Stimulated activated naive B cell treated with anti-CD40 and anti-IgM and Interleukin-4, amounts not matched to agents 10 μg/mL and 1 μg/mL and 100 μg/mL, for 72 hours (primary cell): ENCODE data around the gene MED27.

Source experiments
- ATAC-seq, 2 donors: fragments of 150-1000 bp; cut with Tn5 transposase; replicated peaks; 2 replicates each; pipeline ENCODE4 v1.10.0; 2021; ENCODE audit warnings: moderate library complexity in 1 of 2
- DNase-seq: peaks from one replicate; pipeline ENCODE4 v3.0.0; 2021
- H3K27ac Mint-ChIP-seq: one replicate; pipeline ENCODE4 v1.8.0; 2022; ENCODE audit warnings: mild to moderate bottlenecking, mixed read lengths
- H3K27me3 Mint-ChIP-seq, 2 donors: one replicate each; pipeline ENCODE4 v1.8.0; 2022; ENCODE audit warnings: mixed read lengths in 2 of 2
- H3K36me3 Mint-ChIP-seq, 2 donors: one replicate each; pipeline ENCODE4 v1.8.0; 2022; ENCODE audit warnings: mixed read lengths in 2 of 2, mild to moderate bottlenecking in 1 of 2
- H3K4me1 Mint-ChIP-seq, 2 donors: one replicate each; pipeline ENCODE4 v1.8.0; 2022; ENCODE audit warnings: mixed read lengths in 2 of 2, mild to moderate bottlenecking in 1 of 2
- H3K4me3 Mint-ChIP-seq, 2 donors: one replicate each; pipeline ENCODE4 v1.8.0; 2022; ENCODE audit warnings: mild to moderate bottlenecking in 2 of 2, mixed read lengths in 2 of 2, moderate library complexity in 1 of 2
- H3K9me3 Mint-ChIP-seq, 2 donors: one replicate each; pipeline ENCODE4 v1.8.0; 2022; ENCODE audit warnings: mixed read lengths in 2 of 2, mild to moderate bottlenecking in 1 of 2

Gene MED27

DNA sequence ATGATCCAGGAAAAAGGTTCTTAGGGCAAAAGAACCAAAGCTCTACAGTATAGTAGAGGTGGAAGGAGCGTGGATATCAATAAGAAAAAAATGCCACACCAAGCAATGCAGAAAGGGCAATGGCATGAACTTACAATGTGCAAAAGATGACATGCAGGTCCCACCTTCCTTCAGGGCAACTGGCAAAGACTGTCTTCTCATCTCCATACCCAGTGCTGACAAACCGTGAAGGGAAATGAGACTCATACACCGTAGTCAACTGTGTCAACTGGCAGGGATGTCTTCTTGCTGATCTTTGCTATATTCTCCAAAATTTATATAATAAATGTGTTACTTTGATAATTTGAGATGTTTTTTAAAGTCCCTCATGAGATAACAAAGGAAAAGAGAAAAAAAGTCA is 36.0 kb downstream of the MED27 start:
- H3K4me3 Mint-ChIP-seq, result no peak overlapping the region
- no peak overlapping the region for H3K27ac Mint-ChIP-seq
- H3K9me3 Mint-ChIP-seq, result no peaks in the 10 kb centered on the region
- peaks cover 16 to 22% of the 10 kb centered on the region in 2 donors for H3K4me1 Mint-ChIP-seq
- H3K36me3 Mint-ChIP-seq, result peaks cover 3 to 12% of the 10 kb centered on the region in 2 donors
- no peak for ATAC-seq
- H3K27me3 Mint-ChIP-seq, result no peaks in the 10 kb centered on the region
- no peak for DNase-seq

DNA sequence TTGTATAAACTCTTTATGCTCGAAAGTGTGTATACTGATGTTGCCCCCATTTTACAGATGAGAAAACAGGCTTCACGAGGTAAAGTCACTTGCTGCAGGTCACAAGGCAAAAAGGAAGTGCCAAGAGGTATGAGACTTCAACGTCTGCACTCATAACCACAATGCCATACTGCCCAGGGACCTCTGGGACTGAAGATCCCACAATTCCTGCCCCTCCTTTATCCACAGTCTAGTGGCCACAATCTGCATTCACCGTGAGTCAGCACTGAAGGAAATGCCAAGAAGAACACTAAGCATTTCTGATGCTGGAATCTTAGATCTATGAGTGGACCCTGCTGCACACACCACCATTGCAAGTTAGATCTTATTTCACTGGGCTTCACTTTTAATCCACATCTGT is 37.3 kb downstream of the MED27 start:
- no peaks in the 10 kb centered on the region for H3K9me3 Mint-ChIP-seq
- ATAC-seq, result peak in 1 of 2 donors; percentile 20
- no peak for DNase-seq
- H3K4me1 Mint-ChIP-seq, result peaks cover 15 to 24% of the 10 kb centered on the region in 2 donors
- peaks cover 4 to 13% of the 10 kb centered on the region in 2 donors for H3K36me3 Mint-ChIP-seq
- H3K27me3 Mint-ChIP-seq, result no peaks in the 10 kb centered on the region
- H3K4me3 Mint-ChIP-seq, result no peak overlapping the region
- no peak overlapping the region for H3K27ac Mint-ChIP-seq

- Mint-ChIP-seq H3K4me3 (no peak overlapping the region), H3K4me1 (peaks cover 16 to 26% of the 10 kb centered on the region in 2 donors), H3K36me3 (peaks cover 4 to 13% of the 10 kb centered on the region in 2 donors), H3K9me3 (no peaks in the 10 kb centered on the region), H3K27me3 (no peaks in the 10 kb centered on the region), H3K27ac (no peak overlapping the region)
- no peak for ATAC-seq
- DNase-seq, result no peak
These were observed 37.9 kb downstream of the MED27 start for GRCh38 chr9:132041798-132042197.

DNA sequence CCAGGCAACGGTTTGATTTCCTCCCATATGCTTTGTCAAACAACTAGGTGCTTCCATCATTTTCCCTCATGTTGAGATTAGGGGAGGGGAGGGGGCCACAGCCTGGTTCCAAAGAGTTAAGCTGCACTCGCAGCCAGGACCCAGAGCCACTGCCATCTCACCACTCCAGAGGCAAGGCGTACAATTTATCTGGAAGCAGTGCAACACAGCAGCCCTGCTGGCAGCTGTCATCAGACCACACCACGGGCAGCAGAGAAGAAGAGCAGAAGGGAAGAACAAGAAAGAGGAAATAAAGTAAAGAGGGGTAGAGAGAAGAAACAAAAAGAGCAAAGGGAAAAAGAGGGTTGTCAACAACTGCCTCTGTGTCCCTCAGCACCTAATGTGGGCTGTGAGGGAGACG is 38.9 kb downstream of the MED27 start:
- DNase-seq (no peak), ATAC-seq (no peak)
- Mint-ChIP-seq H3K27ac (no peak overlapping the region), H3K4me1 (peaks cover 17 to 35% of the 10 kb centered on the region in 2 donors), H3K36me3 (peaks cover 4 to 13% of the 10 kb centered on the region in 2 donors), H3K4me3 (no peak overlapping the region), H3K9me3 (no peaks in the 10 kb centered on the region), H3K27me3 (no peaks in the 10 kb centered on the region)

- Mint-ChIP-seq H3K27ac (no peak overlapping the region), H3K4me1 (peaks cover 18 to 37% of the 10 kb centered on the region in 2 donors)
- no peak for DNase-seq
These were observed 39.4 kb downstream of the MED27 start for GRCh38 chr9:132040246-132040645.

DNA sequence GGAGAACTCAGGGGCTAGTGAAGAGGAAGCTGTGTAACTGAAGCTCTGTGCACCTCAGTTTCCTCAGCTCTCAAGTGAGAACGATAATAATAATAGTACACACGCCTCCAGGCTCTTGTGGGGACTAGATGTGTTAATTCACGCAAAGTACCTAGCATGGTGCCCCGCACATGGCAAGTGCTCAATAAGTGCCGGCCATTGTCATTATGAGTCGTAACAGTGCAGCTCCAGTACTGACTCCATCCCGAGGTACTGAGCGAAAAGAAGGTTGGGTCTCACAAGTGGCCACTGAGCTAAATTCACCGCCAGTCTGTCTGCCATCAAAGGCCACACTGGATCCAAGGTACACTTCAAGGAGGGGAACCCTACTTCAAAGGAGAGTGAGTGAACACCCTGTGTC is 40.4 kb downstream of the MED27 start:
- peaks cover 7 to 18% of the 10 kb centered on the region in 2 donors for H3K36me3 Mint-ChIP-seq
- H3K27me3 Mint-ChIP-seq, result no peaks in the 10 kb centered on the region
- no peak overlapping the region for H3K4me3 Mint-ChIP-seq
- no peaks in the 10 kb centered on the region for H3K9me3 Mint-ChIP-seq
- ATAC-seq, result no peak
- H3K27ac Mint-ChIP-seq, result no peak overlapping the region
- H3K4me1 Mint-ChIP-seq, result peaks cover 25 to 45% of the 10 kb centered on the region in 2 donors
- no peak for DNase-seq

More at GRCh38 chr9:132040246-132040645, 39.4 kb downstream of the MED27 start:
- peaks cover 6 to 15% of the 10 kb centered on the region in 2 donors for H3K36me3 Mint-ChIP-seq
- H3K9me3 Mint-ChIP-seq, result no peaks in the 10 kb centered on the region
- no peak overlapping the region for H3K4me3 Mint-ChIP-seq
- no peak for ATAC-seq
- no peaks in the 10 kb centered on the region for H3K27me3 Mint-ChIP-seq

GRCh38 chr9:132037458-132037857 is 42.2 kb downstream of the MED27 start:
- Mint-ChIP-seq H3K27me3 (no peaks in the 10 kb centered on the region), H3K27ac (no peak overlapping the region), H3K4me3 (no peak overlapping the region), H3K9me3 (no peaks in the 10 kb centered on the region), H3K36me3 (peaks cover 7 to 18% of the 10 kb centered on the region in 2 donors), H3K4me1 (peaks cover 33 to 57% of the 10 kb centered on the region in 2 donors)
- DNase-seq, result no peak
- no peak for ATAC-seq

- Mint-ChIP-seq H3K9me3 (no peaks in the 10 kb centered on the region), H3K27me3 (no peaks in the 10 kb centered on the region), H3K36me3 (peaks cover 7 to 15% of the 10 kb centered on the region in 2 donors), H3K27ac (no peak overlapping the region), H3K4me1 (peaks cover 32 to 56% of the 10 kb centered on the region in 2 donors), H3K4me3 (no peak overlapping the region)
- ATAC-seq (no peak), DNase-seq (no peak)
These were observed 43.1 kb downstream of the MED27 start for GRCh38 chr9:132036521-132036920.

DNA sequence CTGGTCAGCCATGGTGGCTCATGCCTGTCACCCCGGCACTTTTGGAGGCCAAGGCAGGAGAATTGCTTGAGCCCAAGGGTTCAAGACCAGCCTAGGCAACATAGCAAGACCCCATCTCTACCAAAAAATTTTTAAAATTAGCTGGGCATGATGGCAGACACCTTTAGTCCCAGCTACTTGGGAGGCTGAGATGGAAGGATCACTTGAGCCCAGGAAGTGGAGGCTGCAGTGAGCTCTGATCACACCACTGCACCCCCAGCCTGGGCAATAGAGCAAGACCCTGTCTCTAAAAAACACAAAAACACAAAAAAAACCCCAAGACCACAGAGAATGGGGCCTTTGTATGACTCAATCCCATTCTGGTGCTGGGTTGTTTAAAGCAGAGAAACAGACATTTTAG is 44.0 kb downstream of the MED27 start:
- ATAC-seq, result no peak
- DNase-seq, result no peak
- no peak overlapping the region for H3K27ac Mint-ChIP-seq
- H3K9me3 Mint-ChIP-seq, result no peaks in the 10 kb centered on the region
- peaks cover 7 to 12% of the 10 kb centered on the region in 2 donors for H3K36me3 Mint-ChIP-seq
- no peaks in the 10 kb centered on the region for H3K27me3 Mint-ChIP-seq
- peaks cover 31 to 52% of the 10 kb centered on the region in 2 donors for H3K4me1 Mint-ChIP-seq
- no peak overlapping the region for H3K4me3 Mint-ChIP-seq

DNA sequence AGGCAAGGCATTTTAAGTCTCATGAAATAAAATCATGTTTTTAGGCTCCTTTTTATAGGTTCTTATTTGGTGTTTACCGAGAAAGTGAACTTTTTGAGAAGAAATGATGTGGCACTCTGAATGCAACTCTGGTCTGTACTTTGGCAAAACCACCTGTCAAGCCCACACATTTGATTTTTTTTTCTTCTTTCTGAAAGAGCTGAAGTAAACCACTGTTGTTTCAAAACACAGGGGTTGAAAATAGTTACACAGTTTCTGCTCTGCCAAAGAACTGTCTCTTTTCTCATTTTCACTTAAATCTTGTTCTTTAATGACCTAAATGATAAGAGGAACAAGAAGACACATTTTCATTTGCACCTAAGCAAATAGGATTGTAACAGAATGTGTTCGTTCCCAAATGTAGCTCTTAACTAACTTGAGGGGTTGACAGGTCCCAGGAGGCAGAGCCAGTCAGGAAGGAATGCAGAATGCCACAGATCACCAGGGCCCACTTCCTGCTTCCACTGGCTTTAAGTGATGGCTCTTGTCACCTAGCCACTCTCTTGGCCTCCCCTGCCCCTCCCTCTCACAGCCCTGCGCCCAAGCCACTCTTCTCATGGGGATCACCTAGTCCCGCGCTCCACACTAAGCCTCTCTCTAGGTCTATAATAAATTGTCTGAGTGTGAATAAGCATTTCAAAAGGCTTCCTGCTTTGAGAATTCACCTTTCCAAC is 47.3 kb downstream of the MED27 start:
- Mint-ChIP-seq H3K4me1 (peaks cover 44 to 74% of the 10 kb centered on the region in 2 donors), H3K4me3 (no peak overlapping the region), H3K27me3 (no peaks in the 10 kb centered on the region), H3K27ac (no peak overlapping the region), H3K9me3 (no peaks in the 10 kb centered on the region), H3K36me3 (peaks cover 6 to 8% of the 10 kb centered on the region in 2 donors)
- ATAC-seq (no peak), DNase-seq (no peak)

GRCh38 chr9:132031467-132032237 is 48.0 kb downstream of the MED27 start:
- peaks cover 44 to 71% of the 10 kb centered on the region in 2 donors for H3K4me1 Mint-ChIP-seq
- DNase-seq (no peak), ATAC-seq (no peak)
- no peaks in the 10 kb centered on the region for H3K9me3 Mint-ChIP-seq
- H3K36me3 Mint-ChIP-seq, result peaks cover 8 to 10% of the 10 kb centered on the region in 2 donors
- no peaks in the 10 kb centered on the region for H3K27me3 Mint-ChIP-seq
- no peak overlapping the region for H3K4me3 Mint-ChIP-seq
- no peak overlapping the region for H3K27ac Mint-ChIP-seq

- DNase-seq, result no peak
- H3K4me1 Mint-ChIP-seq, result peaks cover 43 to 62% of the 10 kb centered on the region in 2 donors
- H3K4me3 Mint-ChIP-seq, result no peak overlapping the region
- no peaks in the 10 kb centered on the region for H3K9me3 Mint-ChIP-seq
- H3K36me3 Mint-ChIP-seq, result peaks cover 10 to 11% of the 10 kb centered on the region in 2 donors
- H3K27me3 Mint-ChIP-seq, result no peaks in the 10 kb centered on the region
- H3K27ac Mint-ChIP-seq, result no peak overlapping the region
- ATAC-seq, result no peak
These were observed 48.9 kb downstream of the MED27 start for GRCh38 chr9:132030626-132031325.

GRCh38 chr9:132027752-132028663 is 51.7 kb downstream of the MED27 start:
- Mint-ChIP-seq H3K27me3 (no peaks in the 10 kb centered on the region), H3K9me3 (peaks cover 0 to 1% of the 10 kb centered on the region in 2 donors), H3K27ac (no peak overlapping the region), H3K36me3 (peaks cover 6 to 16% of the 10 kb centered on the region in 2 donors), H3K4me1 (peaks cover 32 to 38% of the 10 kb centered on the region in 2 donors), H3K4me3 (no peak overlapping the region)
- DNase-seq, result no peak
- ATAC-seq, result no peak
